CD4-positive, alpha-beta T cell treated with Interleukin-4 for 1 hour (primary cell): Measurements from ENCODE around the gene C1QA.

Experiments
- DNase-seq, 2 donors: peaks; one replicate each; pipeline ENCODE4 v3.0.0-alpha.2; 2020 to 2022

Gene C1QA

GRCh38 chr1:22636353-22636752, at the start of gene C1QA:
C1QA (plus strand) TSS chr1:22636628; CDS start chr1:22637617, 989 bp downstream.
- no peak for DNase-seq

GRCh38 chr1:22587247-22587646, 49.2 kb upstream of the C1QA start:
- DNase-seq, result no peak

GRCh38 chr1:22588899-22589422, 47.5 kb upstream of the C1QA start:
- DNase-seq, result no peak

GRCh38 chr1:22591576-22591975, 44.9 kb upstream of the C1QA start:
- DNase-seq, result no peak

GRCh38 chr1:22592051-22592450, 44.4 kb upstream of the C1QA start:
- DNase-seq, result no peak

GRCh38 chr1:22592919-22593790, 43.3 kb upstream of the C1QA start:
- no peak for DNase-seq

- no peak for DNase-seq
Measured at GRCh38 chr1:22594396-22594795, 42.0 kb upstream of the C1QA start.

- DNase-seq, result no peak
Measured at GRCh38 chr1:22595108-22595507, 41.3 kb upstream of the C1QA start.

GRCh38 chr1:22597301-22597965, 39.0 kb upstream of the C1QA start:
- DNase-seq, result no peak

GRCh38 chr1:22597996-22598395, 38.4 kb upstream of the C1QA start:
- DNase-seq, result no peak

GRCh38 chr1:22598736-22599135, 37.7 kb upstream of the C1QA start:
- DNase-seq, result no peak

- no peak for DNase-seq
Measured at GRCh38 chr1:22600071-22600816, 36.2 kb upstream of the C1QA start.

- DNase-seq, result no peak
Measured at GRCh38 chr1:22600817-22601605, 35.4 kb upstream of the C1QA start.

GRCh38 chr1:22601610-22602009, 34.8 kb upstream of the C1QA start:
- DNase-seq, result no peak

GRCh38 chr1:22602060-22602740, 34.2 kb upstream of the C1QA start:
- DNase-seq, result no peak

GRCh38 chr1:22606161-22606560, 30.3 kb upstream of the C1QA start:
- no peak for DNase-seq

- DNase-seq, result no peak
Measured at GRCh38 chr1:22607154-22607553, 29.3 kb upstream of the C1QA start.

- no peak for DNase-seq
Measured at GRCh38 chr1:22608361-22608760, 28.1 kb upstream of the C1QA start.

GRCh38 chr1:22609291-22609690, 27.1 kb upstream of the C1QA start:
- no peak for DNase-seq

GRCh38 chr1:22611530-22611947, 24.9 kb upstream of the C1QA start:
- DNase-seq, result no peak

- no peak for DNase-seq
Measured at GRCh38 chr1:22612671-22613571, 23.5 kb upstream of the C1QA start.
